ENCODE data around the gene HEPN1.
"Not testable (repeated sequence)": the region's sequence is repeated elsewhere in the genome, so short reads cannot be mapped to it uniquely, and the experiment has no call there.

HEPN1 gene

GRCh38 chr11:124944565-124944964 lies 25.5 kb downstream of the HEPN1 start:
- DNase-seq: no peak

DNA sequence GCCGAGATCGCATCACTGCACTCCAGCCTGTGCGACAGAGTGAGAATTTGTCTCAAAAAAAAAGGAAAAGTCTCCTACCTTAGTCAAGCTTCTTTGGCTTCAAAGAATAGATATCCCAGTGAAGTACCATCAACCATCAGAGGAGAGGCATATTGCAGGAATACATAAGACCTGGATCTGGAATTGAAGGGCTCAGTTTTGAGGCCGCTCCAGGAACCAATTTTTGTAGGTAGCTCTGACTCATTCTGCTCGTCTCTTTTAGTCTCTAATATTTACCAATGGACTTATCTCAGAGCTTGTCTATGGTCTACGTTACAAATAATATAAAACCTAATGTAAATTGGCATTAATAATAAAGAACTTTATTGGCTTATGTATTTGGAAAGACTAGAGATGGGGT lies 26.8 kb downstream of the HEPN1 start:
- no peak for DNase-seq

- DNase-seq: no peak
These were observed 27.7 kb downstream of the HEPN1 start for GRCh38 chr11:124946735-124947141.

GRCh38 chr11:124950601-124951330 lies 31.7 kb downstream of the HEPN1 start:
- DNase-seq: no peak

DNA sequence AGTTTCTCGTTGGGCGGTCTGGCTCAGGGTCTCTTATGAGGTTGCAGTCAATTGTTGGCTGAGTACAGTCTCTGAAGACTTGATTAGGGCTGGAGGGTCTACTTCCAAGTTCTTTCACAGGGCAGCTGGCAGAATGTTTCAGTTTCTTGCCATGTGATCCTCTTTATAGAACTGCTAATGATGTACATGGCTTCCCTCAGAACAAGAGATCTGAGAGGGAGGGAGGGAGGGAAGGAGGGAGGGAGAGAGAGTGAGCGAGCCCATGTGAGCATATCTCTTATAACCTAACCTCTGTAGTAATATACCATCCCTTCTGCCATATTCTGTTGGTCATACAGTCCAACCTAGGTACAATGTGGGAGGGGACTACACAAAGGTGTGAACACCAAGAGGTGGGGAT lies 32.3 kb downstream of the HEPN1 start:
- DNase-seq: no peak

- peak; percentile 84 for DNase-seq
These were observed 34.9 kb downstream of the HEPN1 start, which contains the start of gene CCDC15 for GRCh38 chr11:124953753-124954589. CCDC15 (plus strand) TSS chr11:124954202; CDS start chr11:124954733, 531 bp downstream.

GRCh38 chr11:124954590-124954955 lies 35.5 kb downstream of the HEPN1 start:
- no peak for DNase-seq

DNA sequence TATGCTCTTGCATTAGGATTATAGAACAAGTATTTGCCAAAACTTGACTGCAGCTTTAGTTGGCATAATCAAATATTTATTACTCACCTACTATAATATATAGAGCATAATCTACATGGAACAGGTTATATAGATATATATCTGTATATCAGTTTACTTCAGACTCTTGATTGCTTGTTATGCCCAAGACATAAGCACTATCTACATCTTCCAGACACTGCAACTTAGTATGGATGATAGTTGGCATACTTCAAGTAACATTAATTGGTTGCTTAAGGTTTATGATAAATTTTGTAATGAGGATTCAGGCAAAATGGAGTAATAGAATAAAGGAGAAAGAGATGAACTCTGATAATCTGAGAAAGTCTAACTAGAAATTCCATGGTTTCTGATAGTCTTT lies 36.0 kb downstream of the HEPN1 start:
- DNase-seq: no peak

DNA sequence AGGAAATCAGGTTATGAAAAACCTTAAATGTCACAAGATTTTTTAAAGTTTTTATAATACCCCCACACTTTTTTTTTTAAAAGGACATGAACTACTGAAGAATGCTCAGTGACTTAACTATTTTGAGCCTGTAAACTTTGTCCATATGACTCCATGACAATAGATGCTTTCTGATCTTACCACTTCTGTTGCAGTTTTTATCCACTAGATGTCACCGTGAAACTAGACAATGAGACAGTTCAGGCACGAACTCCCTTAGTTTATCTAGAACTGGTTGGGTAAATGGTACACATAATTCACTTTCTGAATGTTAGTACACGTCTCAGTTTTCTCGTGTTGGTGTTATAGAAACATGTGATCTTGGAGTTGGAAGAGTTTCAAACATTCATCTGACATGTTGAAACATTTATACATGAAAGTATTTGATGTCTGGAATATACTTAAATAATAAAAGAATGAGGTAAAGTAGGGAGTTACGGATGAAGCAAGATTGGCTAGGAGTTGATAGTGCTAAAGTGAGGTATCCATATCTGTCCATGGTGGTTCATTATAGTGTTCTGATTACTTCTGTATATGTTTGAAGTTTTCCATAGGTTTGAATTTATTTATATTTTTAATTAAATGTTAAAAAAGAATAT lies 43.0 kb downstream of the HEPN1 start:
- DNase-seq: peak; percentile 41

GRCh38 chr11:124968197-124968596 lies 49.1 kb downstream of the HEPN1 start:
- not testable (repeated sequence) for DNase-seq
